WTC11 (cell line): ENCODE measurements around the gene CEMIP.

Experiments used
- ATF1 ChIP-seq: sonication (generic); formaldehyde crosslinking; IDR thresholded peaks from 2 replicates; pipeline ENCODE4 v1.8.1; 2023; ENCODE audit warnings: mild to moderate bottlenecking, moderate library complexity, missing genetic modification reagents
- CREB1 ChIP-seq: sonication (generic); formaldehyde crosslinking; IDR thresholded peaks from 2 replicates; pipeline ENCODE4 v1.8.0; 2023; ENCODE audit warnings: mild to moderate bottlenecking, missing genetic modification reagents
- ETV6 ChIP-seq: sonication (generic); formaldehyde crosslinking; IDR thresholded peaks from 2 replicates; pipeline ENCODE4 v1.8.1; 2022; ENCODE audit warnings: mild to moderate bottlenecking, missing genetic modification reagents
- GRHL2 ChIP-seq: fragments of 250-450 bp; sonication (Bioruptor Pico); IDR thresholded peaks from 2 replicates; pipeline ENCODE4 v1.8.0; 2022; ENCODE audit warnings: mild to moderate bottlenecking, moderate library complexity; ENCODE audit not compliant: insufficient replicate concordance, severe bottlenecking
- KAT7 ChIP-seq: sonication (generic); formaldehyde crosslinking; IDR thresholded peaks from 2 replicates; pipeline ENCODE4 v1.8.1; 2023; ENCODE audit warnings: missing genetic modification reagents, mild to moderate bottlenecking, borderline replicate concordance
- ZNF121 ChIP-seq: sonication (generic); formaldehyde crosslinking; IDR thresholded peaks from 2 replicates; pipeline ENCODE4 v1.8.0; 2023; ENCODE audit warnings: missing genetic modification reagents
- ZNF138 ChIP-seq: sonication (generic); formaldehyde crosslinking; conservative IDR thresholded peaks from 2 replicates; pipeline ENCODE4 v1.8.1; 2022; ENCODE audit warnings: mild to moderate bottlenecking, moderate library complexity, missing genetic modification reagents
- ZNF423 ChIP-seq: fragments of 250-450 bp; sonication (Bioruptor Pico); IDR thresholded peaks from 2 replicates; pipeline ENCODE4 v2.1.2; 2022; ENCODE audit warnings: mild to moderate bottlenecking, moderate library complexity
- TF ChIP-seq, protein P1 (sequence below): sonication (generic); formaldehyde crosslinking; IDR thresholded peaks from 2 replicates; pipeline ENCODE4 v1.8.1; 2022; ENCODE audit warnings: low read depth, missing genetic modification reagents, borderline replicate concordance
- TF ChIP-seq, protein P2 (sequence below): fragments of 200-600 bp; IDR thresholded peaks from 2 replicates; pipeline ENCODE4 v1.8.0; 2022; ENCODE audit warnings: antibody characterized with exemption
- TF ChIP-seq, protein P3 (sequence below): sonication (generic); formaldehyde crosslinking; IDR thresholded peaks from 2 replicates; pipeline ENCODE4 v1.8.0; 2022; ENCODE audit warnings: mild to moderate bottlenecking, missing genetic modification reagents
- TF ChIP-seq, protein P4 (sequence below): sonication (generic); formaldehyde crosslinking; IDR thresholded peaks from 2 replicates; pipeline ENCODE4 v1.8.1; 2023; ENCODE audit warnings: mild to moderate bottlenecking, missing genetic modification reagents, moderate library complexity
- TF ChIP-seq, protein P5 (sequence below): sonication (generic); formaldehyde crosslinking; IDR thresholded peaks from 2 replicates; pipeline ENCODE4 v1.8.0; 2022; ENCODE audit warnings: mild to moderate bottlenecking, missing genetic modification reagents

DNA sequence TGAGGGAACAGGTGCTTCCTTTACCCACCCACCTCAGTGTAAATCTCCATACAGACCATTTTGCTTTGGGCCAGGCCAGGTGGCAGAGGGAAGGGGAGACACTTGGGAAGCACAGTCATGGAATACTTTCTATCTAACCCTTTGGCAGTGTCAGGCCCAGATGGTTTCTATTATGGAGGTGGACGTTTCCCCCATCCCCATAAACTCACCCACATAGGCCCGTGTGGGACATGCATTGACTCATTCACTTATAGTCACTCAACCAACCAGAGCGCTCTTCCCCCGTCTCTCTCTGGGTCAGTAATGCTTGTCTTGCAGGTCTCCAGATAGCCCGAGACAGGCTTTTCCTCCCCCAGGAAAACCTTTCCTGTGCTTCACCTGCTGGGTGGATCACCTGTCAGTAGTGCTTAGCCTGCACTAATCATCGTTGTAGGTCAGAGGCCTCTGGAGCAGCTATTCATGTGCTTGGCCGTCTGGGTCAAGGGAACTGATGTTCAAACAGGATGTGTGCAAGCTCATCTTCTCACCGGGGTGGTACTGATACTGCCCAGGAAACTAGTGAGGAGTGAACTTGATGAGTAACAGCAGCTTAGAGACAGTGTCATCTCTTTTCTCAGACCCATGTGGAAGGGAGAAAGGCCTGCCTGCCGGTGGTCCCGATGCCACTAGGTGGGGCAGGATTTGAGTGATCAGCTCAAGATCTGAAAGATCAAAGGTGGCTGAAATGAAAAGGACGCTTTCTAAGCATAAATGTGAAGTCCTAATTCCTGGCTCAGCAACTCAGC, 67.1 kb downstream of the CEMIP start:
- TF ChIP-seq, protein P1, sequence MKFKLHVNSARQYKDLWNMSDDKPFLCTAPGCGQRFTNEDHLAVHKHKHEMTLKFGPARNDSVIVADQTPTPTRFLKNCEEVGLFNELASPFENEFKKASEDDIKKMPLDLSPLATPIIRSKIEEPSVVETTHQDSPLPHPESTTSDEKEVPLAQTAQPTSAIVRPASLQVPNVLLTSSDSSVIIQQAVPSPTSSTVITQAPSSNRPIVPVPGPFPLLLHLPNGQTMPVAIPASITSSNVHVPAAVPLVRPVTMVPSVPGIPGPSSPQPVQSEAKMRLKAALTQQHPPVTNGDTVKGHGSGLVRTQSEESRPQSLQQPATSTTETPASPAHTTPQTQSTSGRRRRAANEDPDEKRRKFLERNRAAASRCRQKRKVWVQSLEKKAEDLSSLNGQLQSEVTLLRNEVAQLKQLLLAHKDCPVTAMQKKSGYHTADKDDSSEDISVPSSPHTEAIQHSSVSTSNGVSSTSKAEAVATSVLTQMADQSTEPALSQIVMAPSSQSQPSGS (CRISPR knock-in tag) = no peak
- TF ChIP-seq, protein P2, sequence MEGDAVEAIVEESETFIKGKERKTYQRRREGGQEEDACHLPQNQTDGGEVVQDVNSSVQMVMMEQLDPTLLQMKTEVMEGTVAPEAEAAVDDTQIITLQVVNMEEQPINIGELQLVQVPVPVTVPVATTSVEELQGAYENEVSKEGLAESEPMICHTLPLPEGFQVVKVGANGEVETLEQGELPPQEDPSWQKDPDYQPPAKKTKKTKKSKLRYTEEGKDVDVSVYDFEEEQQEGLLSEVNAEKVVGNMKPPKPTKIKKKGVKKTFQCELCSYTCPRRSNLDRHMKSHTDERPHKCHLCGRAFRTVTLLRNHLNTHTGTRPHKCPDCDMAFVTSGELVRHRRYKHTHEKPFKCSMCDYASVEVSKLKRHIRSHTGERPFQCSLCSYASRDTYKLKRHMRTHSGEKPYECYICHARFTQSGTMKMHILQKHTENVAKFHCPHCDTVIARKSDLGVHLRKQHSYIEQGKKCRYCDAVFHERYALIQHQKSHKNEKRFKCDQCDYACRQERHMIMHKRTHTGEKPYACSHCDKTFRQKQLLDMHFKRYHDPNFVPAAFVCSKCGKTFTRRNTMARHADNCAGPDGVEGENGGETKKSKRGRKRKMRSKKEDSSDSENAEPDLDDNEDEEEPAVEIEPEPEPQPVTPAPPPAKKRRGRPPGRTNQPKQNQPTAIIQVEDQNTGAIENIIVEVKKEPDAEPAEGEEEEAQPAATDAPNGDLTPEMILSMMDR = no peak
- no peak for TF ChIP-seq GRHL2
- TF ChIP-seq, protein P3, sequence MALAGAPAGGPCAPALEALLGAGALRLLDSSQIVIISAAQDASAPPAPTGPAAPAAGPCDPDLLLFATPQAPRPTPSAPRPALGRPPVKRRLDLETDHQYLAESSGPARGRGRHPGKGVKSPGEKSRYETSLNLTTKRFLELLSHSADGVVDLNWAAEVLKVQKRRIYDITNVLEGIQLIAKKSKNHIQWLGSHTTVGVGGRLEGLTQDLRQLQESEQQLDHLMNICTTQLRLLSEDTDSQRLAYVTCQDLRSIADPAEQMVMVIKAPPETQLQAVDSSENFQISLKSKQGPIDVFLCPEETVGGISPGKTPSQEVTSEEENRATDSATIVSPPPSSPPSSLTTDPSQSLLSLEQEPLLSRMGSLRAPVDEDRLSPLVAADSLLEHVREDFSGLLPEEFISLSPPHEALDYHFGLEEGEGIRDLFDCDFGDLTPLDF = no peak
- no peak for TF ChIP-seq ETV6 (CRISPR knock-in tag)
- no peak for TF ChIP-seq ATF1 (CRISPR knock-in tag)
- TF ChIP-seq, protein P4, sequence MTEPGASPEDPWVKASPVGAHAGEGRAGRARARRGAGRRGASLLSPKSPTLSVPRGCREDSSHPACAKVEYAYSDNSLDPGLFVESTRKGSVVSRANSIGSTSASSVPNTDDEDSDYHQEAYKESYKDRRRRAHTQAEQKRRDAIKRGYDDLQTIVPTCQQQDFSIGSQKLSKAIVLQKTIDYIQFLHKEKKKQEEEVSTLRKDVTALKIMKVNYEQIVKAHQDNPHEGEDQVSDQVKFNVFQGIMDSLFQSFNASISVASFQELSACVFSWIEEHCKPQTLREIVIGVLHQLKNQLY (CRISPR knock-in tag) = no peak
- TF ChIP-seq CREB1 = no peak
- TF ChIP-seq KAT7 = no peak
- no peak for TF ChIP-seq ZNF121 (CRISPR knock-in tag)
- TF ChIP-seq, protein P5, sequence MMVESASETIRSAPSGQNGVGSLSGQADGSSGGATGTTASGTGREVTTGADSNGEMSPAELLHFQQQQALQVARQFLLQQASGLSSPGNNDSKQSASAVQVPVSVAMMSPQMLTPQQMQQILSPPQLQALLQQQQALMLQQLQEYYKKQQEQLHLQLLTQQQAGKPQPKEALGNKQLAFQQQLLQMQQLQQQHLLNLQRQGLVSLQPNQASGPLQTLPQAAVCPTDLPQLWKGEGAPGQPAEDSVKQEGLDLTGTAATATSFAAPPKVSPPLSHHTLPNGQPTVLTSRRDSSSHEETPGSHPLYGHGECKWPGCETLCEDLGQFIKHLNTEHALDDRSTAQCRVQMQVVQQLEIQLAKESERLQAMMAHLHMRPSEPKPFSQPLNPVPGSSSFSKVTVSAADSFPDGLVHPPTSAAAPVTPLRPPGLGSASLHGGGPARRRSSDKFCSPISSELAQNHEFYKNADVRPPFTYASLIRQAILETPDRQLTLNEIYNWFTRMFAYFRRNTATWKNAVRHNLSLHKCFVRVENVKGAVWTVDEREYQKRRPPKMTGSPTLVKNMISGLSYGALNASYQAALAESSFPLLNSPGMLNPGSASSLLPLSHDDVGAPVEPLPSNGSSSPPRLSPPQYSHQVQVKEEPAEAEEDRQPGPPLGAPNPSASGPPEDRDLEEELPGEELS (CRISPR knock-in tag) = no peak
- TF ChIP-seq ZNF423 = no peak
- TF ChIP-seq ZNF138 (CRISPR knock-in tag) = no peak
